GM12865 (cell line): ENCODE measurements around the gene TMEM270.

ENCODE experiments used
- DNase-seq: peaks from one replicate; pipeline ENCODE4 v3.0.0; 2010; ENCODE audit warnings: low read depth
- H3K4me3 ChIP-seq: 2 replicates; pipeline ENCODE4 v1.5.1; 2011; ENCODE audit warnings: mild to moderate bottlenecking, low read depth, low read length, control low read depth
- CTCF ChIP-seq: IDR thresholded peaks from 2 replicates; pipeline ENCODE4 v1.5.1; 2011; ENCODE audit warnings: low read length, control low read depth, low read depth, inconsistent platforms; ENCODE audit not compliant: insufficient read depth; ENCODE audit errors: missing control alignments

The TMEM270 gene

DNA sequence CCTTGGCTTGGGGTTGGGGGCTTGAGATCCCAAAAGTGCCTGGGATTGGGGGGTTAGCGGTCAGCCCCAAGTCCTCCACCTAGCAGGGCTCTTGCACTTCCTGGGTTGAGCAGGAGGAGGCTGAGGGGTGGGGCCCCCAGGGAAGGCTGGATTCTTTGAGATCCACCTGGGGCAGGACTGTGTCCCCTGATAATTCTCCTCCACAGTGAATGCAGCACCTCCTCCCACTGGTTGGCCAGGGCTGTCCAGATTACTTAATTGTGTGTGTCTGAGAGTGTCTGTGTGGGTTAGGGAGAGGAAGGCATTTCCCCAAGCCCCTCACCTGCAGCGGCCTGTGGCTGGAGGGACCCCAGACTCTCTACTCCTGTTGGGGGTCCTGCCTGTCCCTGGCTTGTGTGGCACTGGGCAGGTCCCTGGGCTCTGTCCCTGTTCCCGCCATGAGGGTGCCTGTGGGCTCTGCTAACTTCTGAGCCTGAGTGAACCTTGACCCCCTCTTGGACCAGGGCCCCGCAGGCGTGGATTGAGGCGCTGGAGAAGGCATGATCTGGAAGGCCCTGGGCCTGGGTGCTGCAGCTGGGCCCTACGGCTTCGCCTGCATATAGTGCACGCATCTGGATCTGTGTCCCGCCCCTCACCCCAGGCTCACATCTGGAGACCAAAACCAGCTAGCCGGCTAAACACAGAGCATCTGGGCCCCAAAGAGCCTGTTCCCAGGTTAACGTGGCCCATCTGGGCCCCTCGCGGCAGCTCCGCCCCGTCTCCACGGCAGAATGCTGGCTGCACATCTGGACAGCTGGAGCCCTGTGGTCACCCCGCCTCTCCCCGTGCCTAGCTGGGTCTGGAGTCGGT lies 10.4 kb downstream of the TMEM270 start:
- no peak overlapping the region for H3K4me3 ChIP-seq
- no peak for TF ChIP-seq CTCF
- DNase-seq: no peak

DNA sequence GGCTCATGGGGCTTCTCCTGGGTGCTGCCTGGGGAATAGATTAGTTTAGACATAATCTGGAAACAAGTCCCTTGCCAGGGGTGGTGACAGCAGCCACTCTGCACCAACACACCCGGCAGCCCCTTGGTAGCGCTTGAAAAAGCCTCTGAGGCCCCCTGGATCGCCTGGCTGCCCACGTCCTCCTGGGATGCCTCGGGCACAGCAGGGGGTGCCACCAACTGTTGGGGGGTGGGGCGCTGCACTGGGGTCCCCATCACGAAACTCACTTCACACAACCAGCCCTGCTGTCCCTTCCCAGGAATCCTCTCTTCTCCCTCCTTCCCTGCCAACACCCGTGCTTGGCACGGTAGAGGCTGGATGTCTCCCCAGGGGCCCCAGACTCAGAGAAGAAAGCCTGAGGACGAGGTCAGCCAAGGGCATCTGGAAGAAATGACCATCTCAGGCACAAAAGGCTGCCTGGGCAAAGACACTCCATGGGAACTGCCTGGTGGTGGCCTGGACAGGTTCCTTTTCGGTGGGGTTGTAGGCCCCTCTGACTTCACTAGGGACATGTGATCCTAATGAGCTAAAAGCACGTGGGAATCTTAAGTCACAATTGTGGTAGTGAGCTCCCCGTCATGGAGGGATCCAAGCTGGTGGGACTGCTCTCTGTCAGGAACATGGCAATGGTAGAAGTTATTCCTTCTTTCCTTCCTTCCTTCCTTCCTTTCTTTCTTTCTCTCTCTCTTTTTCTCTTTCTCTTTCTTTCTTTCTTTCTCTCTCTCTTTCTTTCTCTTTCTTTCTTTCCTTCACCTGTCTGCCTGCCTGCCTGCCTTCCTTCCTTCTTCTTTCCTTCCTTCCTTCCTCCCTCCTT lies 11.3 kb downstream of the TMEM270 start:
- no peak overlapping the region for H3K4me3 ChIP-seq
- no peak for DNase-seq
- no peak for TF ChIP-seq CTCF

DNA sequence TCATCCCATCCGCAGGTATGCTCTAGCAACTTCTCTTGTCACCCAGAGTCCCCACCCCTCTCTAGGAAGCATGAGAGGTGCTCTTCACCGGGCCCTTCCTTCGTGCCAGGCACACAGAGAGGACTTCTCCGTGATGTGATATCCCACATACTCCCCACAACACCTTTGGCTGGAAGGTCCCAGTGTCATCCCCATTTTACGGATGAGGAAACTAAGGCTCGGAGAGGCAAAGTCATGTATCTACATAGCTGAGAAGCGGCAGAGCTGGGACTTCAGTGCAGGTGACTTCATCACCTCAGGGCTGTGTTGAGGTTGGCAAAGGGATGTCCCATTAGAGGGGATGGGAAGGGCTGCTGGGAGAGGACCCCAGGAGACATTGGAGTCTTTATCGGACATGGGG lies 15.4 kb downstream of the TMEM270 start:
- no peak for DNase-seq
- no peak overlapping the region for H3K4me3 ChIP-seq
- no peak for TF ChIP-seq CTCF

GRCh38 chr7:73876973-73877372 lies 16.0 kb downstream of the TMEM270 start:
- no peak for TF ChIP-seq CTCF
- DNase-seq: no peak
- H3K4me3 ChIP-seq: no peak overlapping the region

DNA sequence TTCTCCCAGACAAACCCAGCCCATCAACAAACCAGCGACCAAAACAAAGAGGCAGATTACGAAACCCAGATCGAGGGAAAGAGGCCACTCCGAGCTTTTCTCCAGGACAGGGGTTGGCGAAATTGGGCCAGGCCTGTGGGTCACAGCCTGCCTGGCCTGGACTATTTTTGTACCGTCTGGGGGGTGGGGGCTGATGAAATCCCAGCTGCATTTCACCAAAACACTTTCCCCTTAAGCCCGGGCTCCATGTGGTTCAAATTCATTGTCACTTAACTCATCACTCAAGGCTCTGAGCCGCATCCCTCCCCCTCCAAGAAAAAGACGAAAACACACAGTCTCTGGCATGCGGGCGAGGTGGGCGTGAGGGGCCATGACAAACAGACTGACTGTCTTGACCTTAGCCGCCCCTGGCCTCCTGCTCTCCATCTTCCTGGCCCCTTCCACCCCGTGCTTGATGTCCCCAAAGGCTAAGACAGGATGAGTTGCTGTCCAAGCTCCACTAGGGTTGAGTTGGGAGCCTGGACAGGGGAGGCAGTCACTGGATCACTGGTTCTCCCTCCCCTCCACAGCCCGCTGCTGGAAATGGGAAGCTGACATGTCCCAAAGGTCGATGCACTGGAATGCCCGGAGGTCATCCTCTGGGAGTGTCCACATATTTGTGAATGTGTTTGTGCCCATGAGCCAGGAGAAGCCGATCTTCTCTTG lies 19.2 kb downstream of the TMEM270 start:
- H3K4me3 ChIP-seq: no peak overlapping the region
- no peak for TF ChIP-seq CTCF
- no peak for DNase-seq

DNA sequence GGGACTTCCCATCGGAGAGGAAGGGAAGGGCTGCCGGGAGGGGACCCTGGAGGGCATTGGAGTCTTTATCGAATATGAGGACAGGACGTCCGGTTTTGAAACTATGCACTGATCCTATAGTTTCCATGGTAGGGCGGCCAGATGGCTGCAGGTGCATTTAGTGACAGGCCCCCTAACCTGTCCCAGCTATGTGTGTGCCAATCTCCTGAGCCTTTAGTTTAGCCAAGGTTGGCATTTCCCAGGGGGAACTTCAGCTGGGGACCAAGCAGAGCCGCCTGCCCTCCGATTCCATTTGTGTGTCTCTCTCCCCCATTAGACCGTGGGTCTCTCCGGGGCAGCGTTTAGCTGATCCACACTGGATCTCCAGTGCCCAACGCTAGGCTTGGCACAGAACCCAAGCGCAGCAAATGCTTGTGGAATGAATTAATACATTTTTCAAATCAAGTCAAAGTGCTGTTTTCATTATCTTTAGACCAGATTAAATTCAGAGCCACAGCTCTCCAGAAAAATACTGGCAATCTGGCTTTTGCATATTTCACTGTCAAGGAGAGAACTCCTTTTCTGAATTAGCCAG lies 19.9 kb downstream of the TMEM270 start:
- no peak for DNase-seq
- no peak for TF ChIP-seq CTCF
- H3K4me3 ChIP-seq: no peak overlapping the region
